Gastrocnemius medialis (tissue), 4 donors: ENCODE data around the gene ALKBH1. TPM values are rescaled to one million over a fixed set of nuclear protein-coding genes. Genes with fewer than 3 reads are reported as not detected.
"Not testable (repeated sequence)": the region's sequence is repeated elsewhere in the genome, so short reads cannot be mapped to it uniquely, and the experiment has no call there.

Experiments used
- ATAC-seq, 2 donors: fragments of 150-250 bp; one replicate each; pipeline ENCODE4 v1.9.1; 2016
- DNase-seq, 2 donors: peaks; one replicate each; pipeline ENCODE4 v3.0.0-alpha.2; 2019
- H3K27ac ChIP-seq, 4 donors: fragments of 200-600 bp; sonication (generic); 1 replicate in 1 of 4; 2 replicates in 3 of 4; pipeline ENCODE4 v1.5.1; 2016 to 2018; ENCODE audit warnings: mild to moderate bottlenecking in 2 of 4, moderate library complexity in 1 of 4
- H3K27me3 ChIP-seq, 3 donors: fragments of 200-600 bp; sonication (generic) in 2 of 3; 1 replicate in 1 of 3; 2 replicates in 2 of 3; pipeline versions ENCODE4 v1.5.1 to v1.6.0; 2016 to 2019; ENCODE audit warnings: mild to moderate bottlenecking in 1 of 3, moderate library complexity in 1 of 3
- H3K36me3 ChIP-seq, 2 donors: fragments of 200-600 bp; sonication (generic) in 1 of 2; one replicate each; pipeline ENCODE4 v1.5.1; 2017 to 2018
- H3K4me1 ChIP-seq, 2 donors: fragments of 200-600 bp; sonication (generic) in 1 of 2; one replicate each; pipeline ENCODE4 v1.5.1; 2016 to 2017; ENCODE audit warnings: mild to moderate bottlenecking in 2 of 2
- H3K4me3 ChIP-seq, 4 donors: fragments of 200-600 bp; sonication (generic) in 3 of 4; 1 replicate in 1 of 4; 2 replicates in 3 of 4; pipeline ENCODE4 v1.5.1; 2016 to 2019; ENCODE audit warnings: mild to moderate bottlenecking in 2 of 4
- H3K9me3 ChIP-seq, 3 donors: fragments of 200-600 bp; sonication (generic) in 2 of 3; 1 replicate in 1 of 3; 2 replicates in 2 of 3; pipeline ENCODE4 v1.5.1; 2016 to 2019
- POLR2A ChIP-seq, 2 donors: fragments of 450-650 bp; IDR thresholded peaks; one replicate each; pipeline ENCODE4 v1.6.1; 2017; ENCODE audit warnings: antibody characterized with exemption in 2 of 2, mild to moderate bottlenecking in 2 of 2, moderate library complexity in 2 of 2
- in situ Hi-C, 4 donors: fragments of 200-750 bp; cut with MboI; loops; one replicate each; pipeline versions ENCODE4 v1.15.0 to v1.8.0; 2017; ENCODE audit warnings: low sequenced_read_pairs in 4 of 4
- intact Hi-C: fragments of 100-400 bp; cut with DNase I; formaldehyde crosslinking; loops from one replicate; pipeline ENCODE4 v1.15.1; 2023; ENCODE audit warnings: low total_unique reads
- total RNA-seq, 4 donors: library from RNA; depleted of rRNA; stranded (reverse); fragments of >200 nt; gene quantifications; one replicate each; pipeline versions ENCODE4 v1.1.0 to v1.2.3, GENCODE V29; 2016
- TF ChIP-seq, protein P1 (sequence below), 5 experiments: fragments of 450-650 bp in 3 of 5; fragments of 200-600 bp in 2 of 5; sonication (generic) in 2 of 5; IDR thresholded peaks in 4 of 5; conservative IDR thresholded peaks in 1 of 5; 1 replicate in 4 of 5; 2 replicates in 1 of 5; pipeline ENCODE4 v1.5.1; 2016 to 2019; ENCODE audit warnings: antibody characterized with exemption in 5 of 5, mild to moderate bottlenecking in 3 of 5, moderate library complexity in 3 of 5

Gene ALKBH1
- 10 to 100 TPM; 12.2 to 16.2 (median 13.6) TPM for total RNA-seq

- no peaks in the 10 kb centered on the region for H3K27me3 ChIP-seq
- H3K4me1 ChIP-seq, result peaks cover 31 to 34% of the 10 kb centered on the region in 2 donors
- peak; percentile 98 for ATAC-seq
- peak within 1 kb of the TSS; percentile 81 to 97 (median 92) for H3K4me3 ChIP-seq
- peak within 1 kb of the TSS; percentile 74 to 87 (median 80) for H3K27ac ChIP-seq
- in situ Hi-C loops, result loop anchor here (10.0 to 25.0 kb wide), 2 partner anchors 246 to 253 kb away; partner anchors contain the start of genes AHSA1 (in 4 of the 4) and VIPAS39 (in 4 of the 4)
- intact Hi-C loops, result loop anchor here (1.0 to 10.0 kb wide), 6 partner anchors 53 to 393 kb away; partner anchors contain the start of genes ADCK1, AHSA1, SNW1 and SPTLC2
- no peaks in the 10 kb centered on the region for H3K9me3 ChIP-seq
- peaks cover 0 to 39% of the 10 kb centered on the region in 2 donors for H3K36me3 ChIP-seq
- peak; percentile 81 for DNase-seq
- TF ChIP-seq POLR2A (IDR thresholded peaks at IDR 0.05), result peak; percentile 65 to 76
- TF ChIP-seq, protein P1, sequence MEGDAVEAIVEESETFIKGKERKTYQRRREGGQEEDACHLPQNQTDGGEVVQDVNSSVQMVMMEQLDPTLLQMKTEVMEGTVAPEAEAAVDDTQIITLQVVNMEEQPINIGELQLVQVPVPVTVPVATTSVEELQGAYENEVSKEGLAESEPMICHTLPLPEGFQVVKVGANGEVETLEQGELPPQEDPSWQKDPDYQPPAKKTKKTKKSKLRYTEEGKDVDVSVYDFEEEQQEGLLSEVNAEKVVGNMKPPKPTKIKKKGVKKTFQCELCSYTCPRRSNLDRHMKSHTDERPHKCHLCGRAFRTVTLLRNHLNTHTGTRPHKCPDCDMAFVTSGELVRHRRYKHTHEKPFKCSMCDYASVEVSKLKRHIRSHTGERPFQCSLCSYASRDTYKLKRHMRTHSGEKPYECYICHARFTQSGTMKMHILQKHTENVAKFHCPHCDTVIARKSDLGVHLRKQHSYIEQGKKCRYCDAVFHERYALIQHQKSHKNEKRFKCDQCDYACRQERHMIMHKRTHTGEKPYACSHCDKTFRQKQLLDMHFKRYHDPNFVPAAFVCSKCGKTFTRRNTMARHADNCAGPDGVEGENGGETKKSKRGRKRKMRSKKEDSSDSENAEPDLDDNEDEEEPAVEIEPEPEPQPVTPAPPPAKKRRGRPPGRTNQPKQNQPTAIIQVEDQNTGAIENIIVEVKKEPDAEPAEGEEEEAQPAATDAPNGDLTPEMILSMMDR (IDR thresholded peaks at IDR 0.05 in 4 of 5, conservative IDR thresholded peaks at IDR 0.05 in 1 of 5), result peak in 1 of 5 experiments; percentile 6
Measured at GRCh38 chr14:77707724-77708408, at the start of gene ALKBH1, which contains the start of gene SLIRP. ALKBH1 (minus strand) TSS chr14:77708023; CDS start chr14:77708004, 19 bp downstream. SLIRP (plus strand) TSS chr14:77708103; CDS start chr14:77708112, 9 bp downstream.

GRCh38 chr14:77752799-77753516 is 45.1 kb upstream of the ALKBH1 start:
- no peak for ATAC-seq
- intact Hi-C loops, result no loop called here
- Histone ChIP-seq H3K4me3 (no peak overlapping the region), H3K36me3 (peaks cover 0 to 65% of the 10 kb centered on the region in 2 donors), H3K27me3 (no peaks in the 10 kb centered on the region), H3K9me3 (no peaks in the 10 kb centered on the region), H3K4me1 (peaks cover 19 to 25% of the 10 kb centered on the region in 2 donors), H3K27ac (peak overlapping the region in 1 of 4 donors; percentile 2)
- no peak for TF ChIP-seq POLR2A (IDR thresholded peaks at IDR 0.05)
- TF ChIP-seq, protein P1 (IDR thresholded peaks at IDR 0.05 in 4 of 5, conservative IDR thresholded peaks at IDR 0.05 in 1 of 5), result no peak
- in situ Hi-C loops, result no loop called here
- DNase-seq, result no peak

DNA sequence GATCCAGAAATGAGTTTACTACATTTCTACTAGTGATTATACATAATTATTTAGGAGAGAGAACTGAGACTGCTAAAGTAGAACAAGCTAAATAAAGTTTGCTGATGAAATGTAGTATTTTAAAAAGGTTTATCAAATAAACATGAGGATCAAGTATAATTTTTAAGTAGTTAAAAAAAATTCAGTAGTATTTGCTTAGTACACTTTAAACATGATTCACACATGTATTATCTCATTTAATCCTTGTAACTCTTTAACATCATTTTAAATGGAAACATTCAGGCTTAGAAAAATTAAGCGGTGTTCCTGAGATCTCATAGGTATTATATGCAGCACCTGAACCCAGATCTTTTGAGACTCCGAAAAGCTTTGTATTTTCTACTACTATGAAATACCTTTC is 44.4 kb upstream of the ALKBH1 start:
- TF ChIP-seq, protein P1 (IDR thresholded peaks at IDR 0.05 in 4 of 5, conservative IDR thresholded peaks at IDR 0.05 in 1 of 5), result no peak
- TF ChIP-seq POLR2A (IDR thresholded peaks at IDR 0.05), result no peak
- no peak for DNase-seq
- ATAC-seq, result no peak
- Histone ChIP-seq H3K27me3 (no peaks in the 10 kb centered on the region), H3K27ac (no peak overlapping the region), H3K4me3 (no peak overlapping the region), H3K4me1 (peaks cover 17 to 24% of the 10 kb centered on the region in 2 donors), H3K9me3 (no peaks in the 10 kb centered on the region), H3K36me3 (peaks cover 0 to 65% of the 10 kb centered on the region in 2 donors)
- in situ Hi-C loops (no loop called here), intact Hi-C loops (no loop called here)

GRCh38 chr14:77747425-77747824 is 39.6 kb upstream of the ALKBH1 start:
- H3K36me3 ChIP-seq, result peaks cover 0 to 57% of the 10 kb centered on the region in 2 donors
- H3K4me1 ChIP-seq, result peaks cover 4 to 13% of the 10 kb centered on the region in 2 donors
- ATAC-seq, intact Hi-C loops, H3K27me3 ChIP-seq, H3K9me3 ChIP-seq, H3K4me3 ChIP-seq, H3K27ac ChIP-seq, DNase-seq, in situ Hi-C loops: not testable (repeated sequence)
